Umbilical cord (tissue), 2 donors: ENCODE measurements around the gene PGAM1. TPM values are rescaled to one million over a fixed set of nuclear protein-coding genes. Genes with fewer than 3 reads are reported as not detected.
A peak's percentile ranks its signal among the peaks of the same experiment; 100 is the strongest.
"Not testable (repeated sequence)": the region's sequence is repeated elsewhere in the genome, so short reads cannot be mapped to it uniquely, and the experiment has no call there.

Experiments used
- DNase-seq: peaks from one replicate; pipeline ENCODE4 v3.0.0-alpha.2; 2015; ENCODE audit warnings: low spot score
- total RNA-seq: library from RNA; depleted of rRNA; stranded (reverse); fragments of >200 nt; gene quantifications from one replicate; pipeline ENCODE4 v1.2.3, GENCODE V29; 2014; ENCODE audit warnings: low replicate concordance; ENCODE audit not compliant: insufficient read depth

Gene PGAM1
- 165 TPM for total RNA-seq

GRCh38 chr10:97425964-97426775, at the start of gene PGAM1:
Gene PGAM1 (plus strand): TSS chr10:97426191. CDS start chr10:97426308, 117 bp downstream.
- peak; percentile 97 for DNase-seq

- no peak for DNase-seq
Measured at GRCh38 chr10:97376413-97376812, 49.6 kb upstream of the PGAM1 start.

GRCh38 chr10:97378933-97379921, 46.8 kb upstream of the PGAM1 start:
- no peak for DNase-seq

DNA sequence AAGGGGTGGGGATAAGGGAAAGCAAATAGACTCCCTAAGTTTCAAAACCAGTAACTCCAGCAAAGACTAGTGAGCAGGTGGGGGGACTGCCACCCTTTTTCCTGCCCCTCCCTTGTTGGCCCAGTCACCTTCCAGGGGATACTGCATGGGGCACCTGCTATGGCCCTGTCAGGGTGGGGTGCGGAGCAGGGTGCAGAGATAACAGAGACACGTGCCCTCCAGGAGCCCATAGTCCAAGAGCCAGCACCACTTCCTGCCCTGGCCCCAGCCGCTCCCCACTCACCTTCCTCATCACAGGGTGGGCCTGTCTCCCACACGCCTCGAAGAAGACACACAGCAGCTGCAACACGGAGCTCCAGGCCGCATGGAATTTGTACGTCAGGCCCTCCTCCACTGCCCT, 45.5 kb upstream of the PGAM1 start:
- no peak for DNase-seq

DNA sequence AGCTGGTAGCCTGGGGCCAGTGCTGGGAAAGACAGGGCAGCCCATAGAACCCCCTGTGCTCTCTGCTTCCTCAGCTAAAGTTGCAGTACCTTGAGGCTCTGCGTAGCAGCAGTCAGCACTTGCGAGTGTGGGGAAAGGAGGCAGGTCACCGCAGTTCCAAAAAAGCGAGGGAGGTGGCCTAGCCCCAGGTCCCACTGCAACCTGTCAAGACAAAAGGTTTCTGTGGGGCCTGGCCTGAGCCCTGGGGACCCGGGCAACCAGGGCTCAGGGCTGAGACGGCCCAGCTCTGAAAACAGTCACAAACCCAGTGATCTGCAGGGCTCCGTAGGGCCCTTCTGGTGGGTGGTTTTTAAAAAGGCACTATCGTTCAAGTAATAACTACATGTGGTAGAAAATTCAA, 44.4 kb upstream of the PGAM1 start:
- DNase-seq, result no peak

GRCh38 chr10:97383159-97383558, 42.8 kb upstream of the PGAM1 start:
- no peak for DNase-seq

- DNase-seq, result no peak
Measured at GRCh38 chr10:97384156-97384555, 41.8 kb upstream of the PGAM1 start.

DNA sequence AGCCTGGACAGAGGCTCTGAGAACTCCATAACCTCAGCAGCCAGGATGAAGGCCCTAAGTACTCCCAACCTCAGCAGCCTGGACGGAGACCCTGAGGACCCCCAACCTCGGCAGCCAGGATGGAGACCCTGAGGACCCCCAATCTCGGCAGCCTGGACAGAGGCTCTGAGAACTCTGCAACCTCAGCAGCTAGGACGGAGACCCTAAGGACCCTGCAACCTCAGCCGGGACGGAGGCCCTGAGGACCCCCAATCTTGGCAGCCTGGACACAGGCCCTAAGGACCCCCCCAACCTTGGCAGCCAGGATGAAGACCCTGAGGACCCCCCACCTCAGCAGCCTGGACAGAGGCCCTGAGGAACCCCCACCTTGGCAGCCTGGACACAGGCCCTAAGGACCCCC, 41.4 kb upstream of the PGAM1 start:
- no peak for DNase-seq

GRCh38 chr10:97385565-97385964, 40.4 kb upstream of the PGAM1 start:
- DNase-seq, result no peak

DNA sequence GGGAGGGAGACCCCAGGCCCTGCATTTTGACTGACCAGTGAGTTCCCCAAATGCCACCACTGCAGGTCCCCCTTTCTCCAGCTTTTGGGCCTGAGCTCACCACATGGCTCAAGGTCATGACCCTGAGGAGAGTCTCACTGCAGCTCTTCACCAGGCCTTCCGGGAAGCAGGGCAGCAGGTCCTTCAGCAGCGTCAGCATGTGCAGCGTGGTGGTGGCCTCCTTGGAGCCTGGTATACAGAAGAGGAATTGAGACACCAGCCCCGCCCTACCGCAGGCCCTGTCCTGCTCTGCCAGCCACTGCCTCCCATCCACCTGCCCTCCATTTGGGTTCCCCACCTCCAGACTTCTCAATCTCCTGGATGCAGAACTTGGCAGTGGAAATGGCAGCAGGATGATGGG, 37.8 kb upstream of the PGAM1 start:
- no peak for DNase-seq

DNA sequence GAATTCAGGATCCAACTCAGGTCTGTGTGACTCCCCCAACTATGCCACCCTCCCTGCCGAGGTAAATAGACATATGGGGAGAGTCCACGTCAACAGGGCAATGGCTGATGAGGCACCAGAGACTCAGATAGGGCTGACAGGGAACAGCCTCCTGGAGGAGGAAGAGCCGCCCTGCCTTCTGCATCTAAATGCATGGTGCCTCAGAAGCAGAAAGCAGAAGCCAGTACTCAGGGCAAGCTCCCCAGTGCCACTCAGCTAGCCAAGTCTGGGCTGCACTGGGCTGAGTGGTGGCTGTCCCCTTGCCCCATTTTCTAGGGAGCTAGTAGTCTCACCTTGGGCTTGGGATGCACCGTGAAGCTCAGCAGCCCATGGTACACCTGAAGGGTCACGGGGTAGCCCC, 35.9 kb upstream of the PGAM1 start:
- DNase-seq, result no peak

GRCh38 chr10:97393034-97393573, 32.9 kb upstream of the PGAM1 start:
- DNase-seq, result no peak

- no peak for DNase-seq
Measured at GRCh38 chr10:97396056-97396455, 29.9 kb upstream of the PGAM1 start.

- DNase-seq, result peak; percentile 31
Measured at GRCh38 chr10:97399843-97400545, 26.0 kb upstream of the PGAM1 start.

DNA sequence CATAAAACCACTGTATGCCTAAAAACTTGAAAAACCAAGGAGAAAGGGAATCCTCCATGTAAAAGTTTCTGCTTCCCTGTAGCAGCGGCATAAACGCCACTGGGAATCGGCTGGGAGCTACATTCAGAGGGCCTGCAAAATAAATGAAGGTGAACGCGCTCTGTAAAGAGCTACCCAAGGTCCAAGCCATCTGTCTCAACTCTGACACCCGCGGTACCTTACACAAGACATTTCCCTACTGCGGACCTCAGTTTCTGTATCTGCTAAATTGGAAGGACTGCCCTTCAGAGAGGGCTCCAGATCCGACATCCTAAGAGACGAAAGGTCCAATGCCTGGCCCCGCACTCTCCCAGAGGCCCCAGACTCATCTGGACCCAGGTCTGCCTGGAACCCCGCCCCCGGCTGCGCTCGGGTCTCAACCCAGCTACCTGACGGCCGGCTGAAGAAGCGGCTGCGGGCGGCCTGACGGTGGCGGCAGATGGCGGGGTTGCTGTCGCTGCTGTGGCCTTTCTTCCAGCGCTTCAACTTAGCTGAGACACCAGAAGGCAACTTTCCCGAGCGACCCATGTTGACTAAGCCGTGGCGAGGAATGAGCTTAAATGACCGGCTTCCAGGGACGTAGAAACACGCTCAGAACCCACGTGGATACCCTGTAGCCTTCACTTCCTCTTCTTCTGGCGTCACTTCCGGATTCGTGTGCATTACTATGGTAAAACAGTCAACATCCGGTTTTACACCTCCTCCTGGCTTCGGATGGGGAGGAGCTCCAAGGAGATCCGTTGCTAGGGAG, 25.1 kb upstream of the PGAM1 start, which contains the start of gene RRP12:
Gene RRP12, minus strand, starts transcription at position 676 of the 790 bp plus-strand sequence. Its CDS starts 109 bp downstream, at position 567.
- DNase-seq, result peak; percentile 100

GRCh38 chr10:97401455-97401919, 24.5 kb upstream of the PGAM1 start:
- no peak for DNase-seq

GRCh38 chr10:97404044-97404443, 21.9 kb upstream of the PGAM1 start:
- no peak for DNase-seq

DNA sequence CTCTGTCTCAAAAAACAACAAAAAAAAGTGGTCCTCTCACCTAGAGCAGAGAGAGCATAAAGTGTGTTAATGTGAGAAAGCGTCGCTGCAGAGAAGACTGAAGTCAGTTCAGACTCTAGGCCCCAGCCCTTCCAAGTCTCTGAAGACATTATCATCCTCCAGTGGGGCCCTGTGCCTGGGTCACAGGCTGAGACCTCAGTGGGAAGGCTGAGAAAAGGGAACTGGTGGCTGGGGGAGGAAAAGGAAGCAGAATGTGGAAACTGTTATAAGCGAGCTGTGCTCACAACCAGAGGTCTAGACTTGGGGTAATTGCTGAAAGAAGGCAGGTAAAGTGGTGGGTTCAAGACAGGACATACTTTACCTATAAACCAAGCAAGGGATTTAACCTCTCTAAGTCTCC, 19.9 kb upstream of the PGAM1 start:
- DNase-seq, result no peak

DNA sequence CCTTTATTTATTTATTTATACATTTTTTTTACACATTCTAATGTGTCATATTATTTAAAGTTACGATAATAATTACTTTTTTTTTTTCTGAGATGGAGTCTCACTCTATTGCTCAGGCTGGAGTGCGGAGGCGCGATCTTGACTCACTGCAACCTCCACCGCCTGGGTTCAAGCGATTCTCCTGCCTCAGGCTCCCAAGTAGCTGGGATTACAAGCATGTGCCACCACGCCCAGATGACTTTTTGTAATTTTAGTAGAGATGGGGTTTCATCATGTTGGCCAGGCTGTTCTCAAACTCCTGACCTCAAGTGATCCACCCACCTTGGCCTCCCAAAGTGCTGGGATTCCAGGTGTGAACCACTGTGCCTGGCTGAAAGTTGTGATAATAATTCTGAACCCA, 19.5 kb upstream of the PGAM1 start:
- DNase-seq, result not testable (repeated sequence)

- DNase-seq, result peak; percentile 84
Measured at GRCh38 chr10:97407211-97407951, 18.6 kb upstream of the PGAM1 start.
